Right cardiac atrium (tissue), 5 donors: Measurements from ENCODE around the gene BRD3. TPM values are rescaled to one million over a fixed set of nuclear protein-coding genes. Genes with fewer than 3 reads are reported as not detected.

Source experiments
- ATAC-seq, 2 donors: fragments of 200-7000 bp; cut with Tn5 transposase; one replicate each; pipeline versions ENCODE4 v1.8.0 to v1.9.1; 2020; ENCODE audit warnings: moderate library complexity in 2 of 2, mild to moderate bottlenecking in 1 of 2
- DNase-seq, 3 donors: peaks; one replicate each; pipeline ENCODE4 v3.0.0-alpha.2; 2020
- H3K27ac ChIP-seq: one replicate; pipeline ENCODE4 v1.5.1; 2013; ENCODE audit warnings: mild to moderate bottlenecking, low read length, control low read depth, moderate library complexity
- H3K27me3 ChIP-seq: one replicate; pipeline ENCODE4 v1.6.1; 2013; ENCODE audit not compliant: control insufficient read depth, insufficient read depth
- H3K4me1 ChIP-seq: one replicate; pipeline ENCODE4 v1.6.1; 2013; ENCODE audit warnings: low read length; ENCODE audit not compliant: control insufficient read depth, insufficient read depth
- H3K4me3 ChIP-seq: one replicate; pipeline ENCODE4 v1.5.1; 2013; ENCODE audit warnings: low read length, control low read depth
- H3K9me3 ChIP-seq: one replicate; pipeline ENCODE4 v1.6.1; 2013; ENCODE audit warnings: low read length; ENCODE audit not compliant: control insufficient read depth
- WGBS: extraction: QIAGEN DNeasy Blood & Tissue Kit; methylation state at CpG from one replicate; pipeline ENCODE4 v1.1.7; 2013; 5-methylcytosine and 5-hydroxymethylcytosine counted together
- intact Hi-C, 4 donors: fragments of 100-400 bp; cut with DNase I; formaldehyde crosslinking; loops; one replicate each; pipeline versions ENCODE4 v1.11.0 to v1.14.0; 2022 to 2023
- polyA plus RNA-seq: library from polyadenylated mRNA; stranded (reverse); fragments of 200-250 nt; gene quantifications from one replicate; pipeline ENCODE4 v1.2.3, GENCODE V29; 2013
- total RNA-seq, 4 donors: library from RNA; stranded (reverse); fragmentation: NEBNext Ultra II Directional; extraction: Animal tissue kit (Norgen Biotek cat#: 25700); gene quantifications; one replicate each; pipeline ENCODE4 v1.2.1, GENCODE V29; 2021
- donor health status: healthy with polysubstance abuse.
- donor health status: DM: no; HTN: yes; CAD: no.
- donor health status: DM: no; HTN: no; CAD: no.
- donor health status: DM: no; HTN: yes; CAD: no; lungs with severe emphysema.
- donor health status: DM: yes; HTN: yes; CAD: no.

Gene BRD3
- total and polyA plus RNA-seq, 5 donors = 13.0 to 37.3 (median 30.3) TPM

GRCh38 chr9:134066526-134066912, 1.3 kb downstream of the BRD3 start:
- H3K27me3 ChIP-seq = no peaks in the 10 kb centered on the region
- no peak for ATAC-seq
- peak in 1 of 3 donors; percentile 41 for DNase-seq
- peak overlapping the region; percentile 76 for H3K27ac ChIP-seq
- intact Hi-C loops = no loop called here
- H3K4me1 ChIP-seq = peaks cover 3% of the 10 kb centered on the region
- peak overlapping the region; percentile 99 for H3K4me3 ChIP-seq
- 2% methylated on average over 9 of the region's 9 CpGs for WGBS
- no peaks in the 10 kb centered on the region for H3K9me3 ChIP-seq

- H3K4me3 ChIP-seq = peak overlapping the region; percentile 99
- peak in 2 of 3 donors; percentile 54 to 73 for DNase-seq
- H3K9me3 ChIP-seq = no peaks in the 10 kb centered on the region
- H3K4me1 ChIP-seq = peaks cover 4% of the 10 kb centered on the region
- H3K27ac ChIP-seq = peak overlapping the region; percentile 3
- 16% methylated on average over 28 of the region's 28 CpGs for WGBS
- H3K27me3 ChIP-seq = no peaks in the 10 kb centered on the region
- peak in 1 of 2 donors; percentile 15 for ATAC-seq
- intact Hi-C loops = no loop called here
These were observed 2.0 kb downstream of the BRD3 start for GRCh38 chr9:134065612-134066419.

- intact Hi-C loops = no loop called here
- Histone ChIP-seq H3K27me3 (no peaks in the 10 kb centered on the region), H3K4me1 (peaks cover 6% of the 10 kb centered on the region), H3K4me3 (no peak overlapping the region), H3K27ac (no peak overlapping the region), H3K9me3 (no peaks in the 10 kb centered on the region)
- ATAC-seq (no peak), DNase-seq (peak in 1 of 3 donors; percentile 42)
- WGBS = 93% methylated on average over 7 of the region's 7 CpGs
These were observed 3.1 kb downstream of the BRD3 start for GRCh38 chr9:134064711-134065110.

- Histone ChIP-seq H3K27ac (no peak overlapping the region), H3K9me3 (no peaks in the 10 kb centered on the region), H3K4me1 (peaks cover 6% of the 10 kb centered on the region), H3K27me3 (no peaks in the 10 kb centered on the region), H3K4me3 (no peak overlapping the region)
- intact Hi-C loops = no loop called here
- ATAC-seq = no peak
- WGBS = 88% methylated on average over 29 of the region's 29 CpGs
- DNase-seq = peak in 2 of 3 donors; percentile 22 to 39
These were observed 4.0 kb downstream of the BRD3 start for GRCh38 chr9:134063571-134064450.

GRCh38 chr9:134063088-134063570, 4.7 kb downstream of the BRD3 start:
- Histone ChIP-seq H3K9me3 (no peaks in the 10 kb centered on the region), H3K27ac (no peak overlapping the region), H3K4me1 (peaks cover 6% of the 10 kb centered on the region), H3K27me3 (no peaks in the 10 kb centered on the region), H3K4me3 (no peak overlapping the region)
- no peak for ATAC-seq
- intact Hi-C loops = no loop called here
- peak in 2 of 3 donors; percentile 22 to 36 for DNase-seq
- WGBS = 82% methylated on average over 15 of the region's 15 CpGs

- ATAC-seq = no peak
- Histone ChIP-seq H3K4me3 (no peak overlapping the region), H3K27me3 (no peaks in the 10 kb centered on the region), H3K27ac (no peak overlapping the region), H3K4me1 (peaks cover 6% of the 10 kb centered on the region), H3K9me3 (no peaks in the 10 kb centered on the region)
- 68% methylated on average over 22 of the region's 22 CpGs for WGBS
- intact Hi-C loops = no loop called here
- DNase-seq = peak in 2 of 3 donors; percentile 49 to 53
These were observed 5.3 kb downstream of the BRD3 start for GRCh38 chr9:134062461-134063087.

- Histone ChIP-seq H3K27ac (no peak overlapping the region), H3K9me3 (no peaks in the 10 kb centered on the region), H3K4me1 (peaks cover 9% of the 10 kb centered on the region), H3K4me3 (no peak overlapping the region), H3K27me3 (no peaks in the 10 kb centered on the region)
- intact Hi-C loops = no loop called here
- WGBS = 63% methylated on average over 22 of the region's 22 CpGs
- DNase-seq (peak in 2 of 3 donors; percentile 56 to 61), ATAC-seq (no peak)
These were observed 6.0 kb downstream of the BRD3 start for GRCh38 chr9:134061688-134062371.

- no peak overlapping the region for H3K4me3 ChIP-seq
These were observed 6.7 kb downstream of the BRD3 start for GRCh38 chr9:134061019-134061687.

GRCh38 chr9:134060546-134060945, 7.3 kb downstream of the BRD3 start:
- 71% methylated on average over 4 of the region's 4 CpGs for WGBS
- DNase-seq (no peak), ATAC-seq (no peak)
- Histone ChIP-seq H3K27me3 (no peaks in the 10 kb centered on the region), H3K4me1 (peaks cover 19% of the 10 kb centered on the region), H3K9me3 (no peaks in the 10 kb centered on the region), H3K27ac (no peak overlapping the region), H3K4me3 (no peak overlapping the region)
- intact Hi-C loops = no loop called here

More at GRCh38 chr9:134061019-134061687, 6.7 kb downstream of the BRD3 start:
- 79% methylated on average over 4 of the region's 4 CpGs for WGBS
- ATAC-seq (no peak), DNase-seq (peak in 2 of 3 donors; percentile 38 to 44)
- intact Hi-C loops = no loop called here
- Histone ChIP-seq H3K27ac (no peak overlapping the region), H3K9me3 (no peaks in the 10 kb centered on the region), H3K27me3 (no peaks in the 10 kb centered on the region), H3K4me1 (peaks cover 16% of the 10 kb centered on the region)
